ENCODE data around the gene RASAL2. TPM values are rescaled to one million over a fixed set of nuclear protein-coding genes. Genes with fewer than 3 reads are reported as not detected.

The RASAL2 gene
- total and polyA plus RNA-seq, 12 donors: 2.4 to 31.5 (median 15.0) TPM

- DNase-seq: peak in 1 of 7 donors; percentile 40
- Histone ChIP-seq H3K4me3 (no peak within 1 kb of the TSS), H3K36me3 (replicated peaks in 1 of 2) (no peaks in the 10 kb centered on the region), H3K4me1 (replicated peaks in 1 of 2) (no peaks in the 10 kb centered on the region), H3K27ac (no peak within 1 kb of the TSS), H3K9me3 (replicated peaks in 1 of 3) (no peaks in the 10 kb centered on the region), H3K27me3 (no peaks in the 10 kb centered on the region)
- intact Hi-C loops (cut with DNase I): no loop called here
- WGBS, 4 donors: 90 to 96% (median 93%) methylated on average over 20 to 26 of the region's 26 CpGs
- TF ChIP-seq CTCF (IDR thresholded peaks at IDR 0.05) (no peak), POLR2A (IDR thresholded peaks at IDR 0.05) (no peak)
Observed at GRCh38 chr1:178496410-178497135, 402.7 kb downstream of the RASAL2 start, which contains the start of gene CLEC20A. TSS of gene CLEC20A (minus strand) at chr1:178496964. CDS start at chr1:178496939, 25 bp downstream.

DNA sequence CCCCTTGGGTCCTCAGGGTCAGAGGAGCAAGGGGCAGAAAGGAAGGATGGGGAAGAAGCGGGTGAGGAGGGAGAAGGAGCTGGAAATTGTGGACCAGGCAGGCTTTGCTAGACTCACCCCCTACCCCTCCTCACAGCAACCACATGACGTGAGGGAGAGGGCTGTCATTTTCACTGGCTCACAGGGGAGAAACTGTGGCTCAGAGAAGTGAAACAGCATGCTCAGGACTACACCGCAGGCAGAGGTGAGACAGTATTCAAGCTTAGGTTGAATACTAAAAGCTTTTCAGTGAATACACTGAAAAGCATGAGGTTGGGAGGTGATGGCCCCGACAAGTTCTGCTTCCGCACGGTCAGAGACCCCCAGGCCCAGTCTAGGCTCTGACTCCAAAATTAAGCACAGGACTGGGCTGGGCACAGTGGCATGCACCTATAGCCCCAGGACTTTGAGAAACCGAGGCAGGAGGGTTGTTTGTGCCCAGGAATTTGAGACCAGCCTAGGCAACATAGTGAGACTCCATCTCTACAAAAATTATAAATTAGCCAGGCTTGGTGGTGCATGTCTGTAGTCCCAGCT lies 404.1 kb downstream of the RASAL2 start:
- Histone ChIP-seq H3K27ac (no peak overlapping the region), H3K27me3 (no peaks in the 10 kb centered on the region), H3K36me3 (replicated peaks in 1 of 2) (no peaks in the 10 kb centered on the region), H3K9me3 (replicated peaks in 1 of 3) (no peaks in the 10 kb centered on the region), H3K4me1 (replicated peaks in 1 of 2) (no peaks in the 10 kb centered on the region), H3K4me3 (no peak overlapping the region)
- 86 to 90% (median 89%) methylated on average over 6 to 7 of the region's 7 CpGs for WGBS, 4 donors
- intact Hi-C loops (cut with DNase I): no loop called here
- TF ChIP-seq CTCF (IDR thresholded peaks at IDR 0.05) (no peak), POLR2A (IDR thresholded peaks at IDR 0.05) (no peak)
- DNase-seq: peak in 1 of 7 donors; percentile 27

DNA sequence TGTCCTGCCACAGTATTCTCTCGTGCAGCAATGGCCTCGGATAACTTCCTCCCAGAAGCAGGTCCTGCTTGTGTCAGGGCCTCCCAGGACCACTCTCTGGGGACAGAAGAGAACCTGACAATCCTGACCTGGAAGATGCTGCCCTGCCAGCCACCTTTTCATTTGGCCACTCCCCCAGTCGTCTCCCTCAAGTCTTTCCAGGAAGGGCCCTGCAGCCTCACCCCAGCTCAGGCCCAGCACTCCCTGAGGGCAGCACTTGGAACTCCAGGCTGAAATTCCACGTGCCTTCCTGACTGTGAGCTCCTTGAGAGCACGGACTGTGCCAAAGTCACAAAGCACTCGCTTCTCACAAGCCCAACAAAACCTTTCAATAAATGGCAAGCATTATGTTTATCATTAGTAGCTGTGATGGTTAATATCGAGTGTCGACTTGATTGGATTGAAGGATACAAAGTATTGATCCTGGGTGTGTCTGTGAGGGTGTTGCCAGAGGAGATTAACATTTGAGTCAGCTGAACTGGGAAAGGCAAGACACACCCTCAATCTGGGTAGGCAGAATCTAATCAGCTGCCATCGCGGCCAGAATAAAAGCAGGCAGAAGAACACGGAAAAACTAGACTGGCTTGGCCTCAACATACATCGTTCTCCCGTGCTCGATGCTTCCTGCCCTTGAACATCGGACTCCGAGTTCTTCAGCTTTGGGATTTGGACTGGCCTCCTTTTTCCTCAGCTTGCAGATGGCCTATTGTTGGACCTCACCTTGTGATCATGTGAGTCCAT lies 405.2 kb downstream of the RASAL2 start:
- intact Hi-C loops (cut with DNase I): no loop called here
- H3K9me3 ChIP-seq (replicated peaks in 1 of 3): no peaks in the 10 kb centered on the region
- H3K27me3 ChIP-seq: no peaks in the 10 kb centered on the region
- 87 to 90% (median 89%) methylated on average over 14 to 16 of the region's 16 CpGs for WGBS, 4 donors
- no peaks in the 10 kb centered on the region for H3K4me1 ChIP-seq (replicated peaks in 1 of 2)
- H3K4me3 ChIP-seq: no peak overlapping the region
- no peak for TF ChIP-seq POLR2A (IDR thresholded peaks at IDR 0.05)
- TF ChIP-seq CTCF (IDR thresholded peaks at IDR 0.05): no peak
- H3K27ac ChIP-seq: no peak overlapping the region
- peak in 1 of 7 donors; percentile 18 for DNase-seq
- no peaks in the 10 kb centered on the region for H3K36me3 ChIP-seq (replicated peaks in 1 of 2)

All from adrenal gland (tissue), 12 donors.